H9 (cell line): Measurements from ENCODE around the gene JAG2. TPM values are rescaled to one million over a fixed set of nuclear protein-coding genes. Genes with fewer than 3 reads are reported as not detected.

ENCODE experiments used
- DNase-seq: peaks from one replicate; pipeline ENCODE4 v3.0.0-alpha.2; 2017
- H2AFZ ChIP-seq: one replicate; pipeline ENCODE4 v1.6.1; 2013; ENCODE audit warnings: mild to moderate bottlenecking, low read length, control low read depth, moderate library complexity
- H2AK5ac ChIP-seq: 2 replicates; pipeline ENCODE4 v1.6.1; 2013; ENCODE audit warnings: low read length, control low read depth, mixed read lengths; ENCODE audit not compliant: insufficient read length
- H2BK120ac ChIP-seq: one replicate; pipeline ENCODE4 v1.6.1; 2013; ENCODE audit warnings: low read depth, mild to moderate bottlenecking, low read length, control low read depth, inconsistent platforms; ENCODE audit not compliant: poor library complexity, severe bottlenecking
- H2BK12ac ChIP-seq: 2 replicates; pipeline ENCODE4 v1.6.1; 2013; ENCODE audit warnings: low read length, control low read depth, mixed read lengths, low read depth; ENCODE audit not compliant: insufficient read length
- H2BK15ac ChIP-seq: 2 replicates; pipeline ENCODE4 v1.6.1; 2013; ENCODE audit warnings: low read depth, low read length, control low read depth
- H2BK20ac ChIP-seq: one replicate; pipeline ENCODE4 v1.6.1; 2013; ENCODE audit warnings: low read depth, mild to moderate bottlenecking, low read length, control low read depth, inconsistent platforms; ENCODE audit not compliant: poor library complexity, severe bottlenecking
- H2BK5ac ChIP-seq: 2 replicates; pipeline ENCODE4 v1.6.1; 2013; ENCODE audit warnings: low read length, control low read depth, mixed read lengths; ENCODE audit not compliant: insufficient read length
- H3K14ac ChIP-seq: 2 replicates; pipeline ENCODE4 v1.6.1; 2013; ENCODE audit warnings: low read length, control low read depth; ENCODE audit not compliant: insufficient read depth
- H3K18ac ChIP-seq: 2 replicates; pipeline ENCODE4 v1.6.1; 2013; ENCODE audit warnings: low read depth, mild to moderate bottlenecking, mixed read lengths, low read length, control low read depth; ENCODE audit not compliant: insufficient read length
- H3K23ac ChIP-seq: 2 replicates; pipeline ENCODE4 v1.6.1; 2013; ENCODE audit warnings: low read length, control low read depth, mixed read lengths, low read depth; ENCODE audit not compliant: insufficient read length
- H3K23me2 ChIP-seq: 2 replicates; pipeline ENCODE4 v1.6.1; 2013; ENCODE audit warnings: low read depth, mild to moderate bottlenecking, mixed read lengths, low read length, control low read depth; ENCODE audit not compliant: insufficient read length, poor library complexity, severe bottlenecking
- H3K27ac ChIP-seq: 2 replicates; pipeline ENCODE4 v1.5.1; 2013; ENCODE audit warnings: low read length, control low read depth, mixed read lengths, low read depth; ENCODE audit not compliant: insufficient read length
- H3K27me3 ChIP-seq: 2 replicates; pipeline ENCODE4 v1.6.1; 2013; ENCODE audit warnings: low read length, control low read depth, inconsistent platforms; ENCODE audit not compliant: insufficient read depth
- H3K4ac ChIP-seq: 2 replicates; pipeline ENCODE4 v1.6.1; 2013; ENCODE audit warnings: low read depth, mild to moderate bottlenecking, control low read depth, inconsistent platforms, low read length, moderate library complexity
- H3K4me1 ChIP-seq: 2 replicates; pipeline ENCODE4 v1.6.1; 2013; ENCODE audit warnings: low read length, control low read depth, inconsistent platforms; ENCODE audit not compliant: insufficient read depth
- H3K4me2 ChIP-seq: 2 replicates; pipeline ENCODE4 v1.6.1; 2013; ENCODE audit warnings: low read length, control low read depth, mixed read lengths; ENCODE audit not compliant: insufficient read length, insufficient read depth
- H3K56ac ChIP-seq: 2 replicates; pipeline ENCODE4 v1.6.1; 2013; ENCODE audit warnings: low read depth, mild to moderate bottlenecking, mixed read lengths, low read length, control low read depth; ENCODE audit not compliant: insufficient read length
- H3K79me1 ChIP-seq: 2 replicates; pipeline ENCODE4 v1.6.1; 2013; ENCODE audit warnings: low read depth, mild to moderate bottlenecking, moderate library complexity, low read length, control low read depth, inconsistent platforms; ENCODE audit not compliant: insufficient read depth, poor library complexity, severe bottlenecking
- H3K79me2 ChIP-seq: 2 replicates; pipeline ENCODE4 v1.6.1; 2013; ENCODE audit warnings: low read length, control low read depth, inconsistent platforms; ENCODE audit not compliant: insufficient read depth
- H3K9ac ChIP-seq: 2 replicates; pipeline ENCODE4 v1.6.1; 2013; ENCODE audit warnings: low read length, control low read depth, mixed read lengths; ENCODE audit not compliant: insufficient read length; ENCODE audit errors: extremely low read depth
- H3K9me3 ChIP-seq: one replicate; pipeline ENCODE4 v1.6.1; 2013; ENCODE audit warnings: low read depth, low read length, inconsistent platforms; ENCODE audit not compliant: control insufficient read depth
- H3T11ph ChIP-seq: one replicate; pipeline ENCODE4 v1.6.1; 2013; ENCODE audit warnings: mild to moderate bottlenecking, low read length, control low read depth, inconsistent platforms
- H4K20me1 ChIP-seq: one replicate; pipeline ENCODE4 v1.6.1; 2013; ENCODE audit not compliant: control insufficient read depth, insufficient read length, insufficient read depth
- H4K5ac ChIP-seq: 2 replicates; pipeline ENCODE4 v1.6.1; 2013; ENCODE audit warnings: low read depth, mild to moderate bottlenecking, mixed read lengths, low read length, control low read depth; ENCODE audit not compliant: insufficient read length
- H4K8ac ChIP-seq: replicated peaks from 2 replicates; pipeline ENCODE4 v1.6.1; 2013; ENCODE audit warnings: low read length, control low read depth, mixed read lengths, low read depth; ENCODE audit not compliant: insufficient read length
- H4K91ac ChIP-seq: 2 replicates; pipeline ENCODE4 v1.6.1; 2013; ENCODE audit warnings: low read depth, mild to moderate bottlenecking, moderate library complexity, mixed read lengths, low read length, control low read depth; ENCODE audit not compliant: insufficient read length
- H3K27ac Mint-ChIP-seq, 3 experiments: 2 replicates in 2 of 3; 3 replicates in 1 of 3; pipeline ENCODE4 v1.8.0; 2020 to 2021; ENCODE audit warnings: mixed read lengths in 3 of 3, mild to moderate bottlenecking in 1 of 3, moderate library complexity in 1 of 3
- H3K27me3 Mint-ChIP-seq: 2 replicates; pipeline ENCODE4 v1.8.0; 2021; ENCODE audit warnings: low read depth, mild to moderate bottlenecking, moderate library complexity, mixed read lengths
- H3K36me3 Mint-ChIP-seq, 3 experiments: 2 replicates in 2 of 3; 3 replicates in 1 of 3; pipeline ENCODE4 v1.8.0; 2020 to 2021; ENCODE audit warnings: low read depth in 3 of 3, mixed read lengths in 3 of 3; ENCODE audit not compliant: insufficient read depth in 1 of 3
- H3K4me1 Mint-ChIP-seq, 2 experiments: 2 replicates each; pipeline ENCODE4 v1.8.0; 2020; ENCODE audit warnings: mixed read lengths in 2 of 2
- H3K4me3 Mint-ChIP-seq, 2 experiments: 2 replicates in 1 of 2; 3 replicates in 1 of 2; pipeline ENCODE4 v1.8.0; 2020 to 2021; ENCODE audit warnings: mild to moderate bottlenecking in 2 of 2, mixed read lengths in 2 of 2, moderate library complexity in 1 of 2
- H3K9me3 Mint-ChIP-seq, 2 experiments: 2 replicates in 1 of 2; 3 replicates in 1 of 2; pipeline ENCODE4 v1.8.0; 2020; ENCODE audit warnings: mild to moderate bottlenecking in 2 of 2, mixed read lengths in 2 of 2, moderate library complexity in 1 of 2
- WGBS: extraction: QIAGEN DNeasy Blood & Tissue Kit; methylation state at CpG from one replicate; pipeline ENCODE4 v1.1.7; 2013; ENCODE audit warnings: missing lambda C conversion rate, low lambda C conversion rate, mixed read lengths; ENCODE audit not compliant: insufficient read length; ENCODE audit errors: extremely low coverage; 5-methylcytosine and 5-hydroxymethylcytosine counted together
- total RNA-seq: library from RNA; stranded (reverse); gene quantifications from 2 replicates; pipeline ENCODE4 v1.2.1, GENCODE V29; 2021
- TF ChIP-seq, protein P1 (sequence below): fragments of 200-600 bp; sonication (generic); conservative IDR thresholded peaks from 3 replicates; pipeline ENCODE4 v1.8.0; 2021; ENCODE audit warnings: antibody characterized with exemption, mild to moderate bottlenecking

JAG2 gene
- total RNA-seq, 1 experiment from 2014 or later, result 11.4 TPM

DNA sequence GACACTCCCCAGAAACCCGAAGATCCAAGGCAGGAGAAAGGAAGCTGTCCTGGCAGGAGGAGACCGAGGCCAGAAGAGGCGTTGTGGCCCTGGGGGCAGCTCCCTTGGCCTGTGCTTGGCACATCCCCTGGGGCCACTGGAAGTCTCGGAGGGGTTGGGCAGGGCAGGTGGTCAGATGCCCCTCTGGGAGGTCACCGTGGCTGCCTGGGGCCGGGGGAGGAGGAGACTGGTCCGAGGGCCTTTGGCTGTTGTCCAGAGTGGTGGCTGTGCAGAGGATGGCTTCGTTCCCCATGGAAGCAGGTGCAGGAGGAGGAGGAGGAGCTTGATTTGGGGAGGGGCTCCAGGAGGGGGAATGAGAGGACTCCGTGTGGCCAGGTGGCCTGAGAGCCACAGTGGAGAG is 15.9 kb upstream of the JAG2 start:
- Histone ChIP-seq H4K20me1 (no peaks in the 10 kb centered on the region), H3K27me3 (no peaks in the 10 kb centered on the region; the same call in 1 of the 2 replicates), H3K23ac (no peak overlapping the region), H3K9ac (no peak overlapping the region), H3K9me3 (no peaks in the 10 kb centered on the region), H2AK5ac (no peak overlapping the region), H2AFZ (no peak overlapping the region), H3K23me2 (peaks cover 2% of the 10 kb centered on the region), H3K4me2 (no peak overlapping the region), H3T11ph (no peak overlapping the region), H2BK20ac (no peak overlapping the region), H2BK5ac (no peak overlapping the region), H2BK15ac (no peak overlapping the region), H4K91ac (no peak overlapping the region), H3K14ac (no peak overlapping the region), H4K5ac (no peak overlapping the region), H2BK12ac (no peak overlapping the region), H3K56ac (no peak overlapping the region), H3K79me1 (no peaks in the 10 kb centered on the region), H3K4ac (no peak overlapping the region), H3K4me1 (no peaks in the 10 kb centered on the region), H3K79me2 (no peaks in the 10 kb centered on the region), H3K18ac (no peak overlapping the region), H2BK120ac (no peak overlapping the region), H3K27ac (no peak overlapping the region), H4K8ac (no peak overlapping the region)
- DNase-seq, result no peak
- Mint-ChIP-seq H3K4me1 (peaks cover 12 to 32% of the 10 kb centered on the region in 2 experiments), H3K9me3 (peaks cover 5 to 15% of the 10 kb centered on the region in 2 experiments), H3K27me3 (peaks cover 64% of the 10 kb centered on the region), H3K4me3 (no peak overlapping the region), H3K27ac (no peak overlapping the region), H3K36me3 (peaks cover 3 to 6% (median 5%) of the 10 kb centered on the region in 3 experiments; a peak in 5 of 7 replicates)
- TF ChIP-seq, protein P1, sequence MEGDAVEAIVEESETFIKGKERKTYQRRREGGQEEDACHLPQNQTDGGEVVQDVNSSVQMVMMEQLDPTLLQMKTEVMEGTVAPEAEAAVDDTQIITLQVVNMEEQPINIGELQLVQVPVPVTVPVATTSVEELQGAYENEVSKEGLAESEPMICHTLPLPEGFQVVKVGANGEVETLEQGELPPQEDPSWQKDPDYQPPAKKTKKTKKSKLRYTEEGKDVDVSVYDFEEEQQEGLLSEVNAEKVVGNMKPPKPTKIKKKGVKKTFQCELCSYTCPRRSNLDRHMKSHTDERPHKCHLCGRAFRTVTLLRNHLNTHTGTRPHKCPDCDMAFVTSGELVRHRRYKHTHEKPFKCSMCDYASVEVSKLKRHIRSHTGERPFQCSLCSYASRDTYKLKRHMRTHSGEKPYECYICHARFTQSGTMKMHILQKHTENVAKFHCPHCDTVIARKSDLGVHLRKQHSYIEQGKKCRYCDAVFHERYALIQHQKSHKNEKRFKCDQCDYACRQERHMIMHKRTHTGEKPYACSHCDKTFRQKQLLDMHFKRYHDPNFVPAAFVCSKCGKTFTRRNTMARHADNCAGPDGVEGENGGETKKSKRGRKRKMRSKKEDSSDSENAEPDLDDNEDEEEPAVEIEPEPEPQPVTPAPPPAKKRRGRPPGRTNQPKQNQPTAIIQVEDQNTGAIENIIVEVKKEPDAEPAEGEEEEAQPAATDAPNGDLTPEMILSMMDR, result no peak
- no CpG with 5 or more reads among the region's 9 CpGs for WGBS
